ENCODE results near the gene SNX3.

The SNX3 gene

GRCh38 chr6:108168501-108169463 lies 92.1 kb downstream of the SNX3 start:
- no peak for DNase-seq

GRCh38 chr6:108168090-108168463 lies 92.8 kb downstream of the SNX3 start:
- no peak for DNase-seq

GRCh38 chr6:108167449-108168089 lies 93.3 kb downstream of the SNX3 start:
- no peak for DNase-seq

- DNase-seq: no peak
Measured at GRCh38 chr6:108166664-108167448, 94.0 kb downstream of the SNX3 start.

- no peak for DNase-seq
Measured at GRCh38 chr6:108165714-108166663, 94.9 kb downstream of the SNX3 start, which contains the start of gene NR2E1. TSS of gene NR2E1 (plus strand) at chr6:108166022. CDS start at chr6:108166766, 744 bp downstream.

GRCh38 chr6:108164815-108165706 lies 95.8 kb downstream of the SNX3 start:
- DNase-seq: no peak

- no peak for DNase-seq
Measured at GRCh38 chr6:108164543-108164814, 96.4 kb downstream of the SNX3 start.

- DNase-seq: no peak
Measured at GRCh38 chr6:108163644-108164542, 96.9 kb downstream of the SNX3 start.

GRCh38 chr6:108163267-108163643 lies 97.6 kb downstream of the SNX3 start:
- DNase-seq: no peak

- no peak for DNase-seq
Measured at GRCh38 chr6:108161724-108162282, 99.0 kb downstream of the SNX3 start.
